Neural progenitor cell (in vitro differentiated cells): Measurements from ENCODE around the gene MARVELD2.

Experiments
- CTCF ChIP-seq: fragments of 200-600 bp; sonication (generic); IDR thresholded peaks from 2 replicates; pipeline ENCODE4 v1.5.1; 2017; ENCODE audit warnings: antibody characterized with exemption, mild to moderate bottlenecking
- EZH2 ChIP-seq: fragments of 200-600 bp; sonication (generic); IDR thresholded peaks from 2 replicates; pipeline ENCODE4 v1.6.1; 2017; ENCODE audit warnings: antibody characterized with exemption, mild to moderate bottlenecking, moderate library complexity
- EZH2phosphoT487 ChIP-seq: fragments of 200-600 bp; sonication (generic); IDR thresholded peaks from 2 replicates; pipeline ENCODE4 v1.6.1; 2017; ENCODE audit warnings: antibody characterized with exemption

GRCh38 chr5:69462170-69462569 lies 47.3 kb downstream of the MARVELD2 start:
- TF ChIP-seq CTCF (no peak), EZH2 (no peak), EZH2phosphoT487 (no peak)
